Endothelial cell of umbilical vein (primary cell): ENCODE data around the gene NEURL1B. TPM values are rescaled to one million over a fixed set of nuclear protein-coding genes. Genes with fewer than 3 reads are reported as not detected.

Source experiments
- BruUV-seq: library from RNA; stranded (reverse); fragments of 400-500 nt; replicated peaks from 2 replicates; lab custom pipeline; 2021; lab: Mats Ljungman, UMichigan
- CTCF ChIA-PET: fragments of 300-600, 350-600 bp; sonication (Branson Sonifier 250); formaldehyde crosslinking; loops from one replicate; lab custom pipeline; 2021; ENCODE audit warnings: antibody characterized with exemption, inconsistent platforms; lab: Charles Lee
- POLR2A ChIA-PET: fragments of 300-600, 350-600 bp; sonication (Branson Sonifier 250); formaldehyde crosslinking; loops from one replicate; lab custom pipeline; 2021; ENCODE audit warnings: antibody characterized with exemption, inconsistent platforms; lab: Charles Lee
- DNase-seq: peaks from one replicate; pipeline ENCODE4 v3.0.0-alpha.2; 2011; ENCODE audit warnings: low read depth, low spot score
- FAIRE-seq: peaks from 2 replicates; lab custom pipeline; 2011; peaks lifted over from hg19 to GRCh38; lab: Jason Lieb, UNC
- H2AFZ ChIP-seq: 2 replicates; pipeline ENCODE4 v1.6.0; 2012; ENCODE audit warnings: low read depth, low read length, control low read depth, inconsistent platforms
- H3K27ac ChIP-seq: 2 replicates; pipeline ENCODE4 v1.5.1; 2011; ENCODE audit warnings: low read depth, mild to moderate bottlenecking, control low read depth, low read length, moderate library complexity; ENCODE audit not compliant: insufficient read depth
- H3K27me3 ChIP-seq, 2 experiments: 2 replicates each; pipeline versions ENCODE4 v1.6.0 to v1.6.1; 2011; ENCODE audit warnings: low read length in 2 of 2, mixed read lengths in 1 of 2; ENCODE audit not compliant: control insufficient read depth in 2 of 2, insufficient read depth in 2 of 2
- H3K36me3 ChIP-seq, 2 experiments: 2 replicates in 1 of 2; 3 replicates in 1 of 2; pipeline ENCODE4 v1.5.1; 2011; ENCODE audit warnings: low read length in 2 of 2, mild to moderate bottlenecking in 1 of 2, moderate library complexity in 1 of 2; ENCODE audit not compliant: control insufficient read depth in 2 of 2, insufficient read depth in 2 of 2; ENCODE audit errors: extremely low read depth in 1 of 2
- H3K4me1 ChIP-seq: 3 replicates; pipeline ENCODE4 v1.5.1; 2011; ENCODE audit warnings: mild to moderate bottlenecking, low read length; ENCODE audit not compliant: control insufficient read depth, insufficient read depth; ENCODE audit errors: extremely low read depth
- H3K4me2 ChIP-seq: 2 replicates; pipeline ENCODE4 v1.6.1; 2011; ENCODE audit warnings: low read length, control low read depth, mixed read lengths; ENCODE audit not compliant: insufficient read depth
- H3K4me3 ChIP-seq, 3 experiments: fragments of 200-600 bp in 1 of 3; sonication (generic), shearing (Covaris generic) in 1 of 3; replicated peaks in 1 of 3; 2 replicates each; pipeline ENCODE4 v1.5.1; 2011 to 2016; ENCODE audit warnings: control low read depth in 3 of 3, low read length in 3 of 3, mild to moderate bottlenecking in 2 of 3, inconsistent platforms in 1 of 3, low read depth in 1 of 3, moderate library complexity in 1 of 3; ENCODE audit not compliant: insufficient read depth in 1 of 3
- H3K79me2 ChIP-seq: 2 replicates; pipeline ENCODE4 v1.6.0; 2012; ENCODE audit warnings: low read length, inconsistent platforms; ENCODE audit not compliant: control insufficient read depth, insufficient read depth
- H3K9ac ChIP-seq: replicated peaks from 2 replicates; pipeline ENCODE3; 2011; ENCODE audit warnings: low read length, control low read depth; ENCODE audit not compliant: insufficient read depth; ENCODE audit errors: extremely low read depth
- H3K9me1 ChIP-seq: replicated peaks from 3 replicates; pipeline ENCODE4 v1.6.0; 2011; ENCODE audit warnings: mild to moderate bottlenecking, low read length; ENCODE audit not compliant: control insufficient read depth, insufficient read depth; ENCODE audit errors: extremely low read depth
- H3K9me3 ChIP-seq: replicated peaks from 2 replicates; pipeline ENCODE4 v1.5.1; 2012; ENCODE audit warnings: low read length, inconsistent platforms; ENCODE audit not compliant: control insufficient read depth, insufficient read depth
- H4K20me1 ChIP-seq: replicated peaks from 2 replicates; pipeline ENCODE3; 2011; ENCODE audit warnings: mild to moderate bottlenecking, low read length; ENCODE audit not compliant: control insufficient read depth, insufficient read depth; ENCODE audit errors: extremely low read depth
- EZH2 ChIP-seq: IDR thresholded peaks from 2 replicates; pipeline ENCODE4 v1.6.1; 2012; ENCODE audit warnings: borderline replicate concordance, low read depth, mild to moderate bottlenecking, moderate library complexity, low read length, inconsistent platforms; ENCODE audit not compliant: severe bottlenecking
- FOS ChIP-seq: IDR thresholded peaks from 2 replicates; pipeline ENCODE4 v1.6.1; 2011; ENCODE audit warnings: mild to moderate bottlenecking, low read length, moderate library complexity, borderline replicate concordance; ENCODE audit not compliant: insufficient read depth
- GATA2 ChIP-seq: IDR thresholded peaks from 2 replicates; pipeline ENCODE4 v1.7.0; 2011; ENCODE audit warnings: low read depth, mild to moderate bottlenecking, moderate library complexity, mixed read lengths, low read length; ENCODE audit not compliant: insufficient read length, insufficient read depth
- JUN ChIP-seq: IDR thresholded peaks from 2 replicates; pipeline ENCODE4 v1.6.1; 2011; ENCODE audit warnings: borderline replicate concordance, low read depth; ENCODE audit not compliant: insufficient read length, insufficient read depth
- MYC ChIP-seq: IDR thresholded peaks from one replicate; pipeline ENCODE4 v1.6.1; 2011; ENCODE audit warnings: mild to moderate bottlenecking, low read depth, low read length
- POLR2A ChIP-seq: IDR thresholded peaks from 2 replicates; pipeline ENCODE4 v1.6.1; 2012; ENCODE audit warnings: low read depth, mild to moderate bottlenecking, control low read depth, low read length
- POLR2AphosphoS5 ChIP-seq: IDR thresholded peaks from 2 replicates; pipeline ENCODE4 v1.6.1; 2012; ENCODE audit warnings: low read depth, mild to moderate bottlenecking, control low read depth, low read length, moderate library complexity; ENCODE audit not compliant: insufficient read depth
- dilution Hi-C: fragments of 300-500 bp; cut with MboI; formaldehyde crosslinking; loops from one replicate; pipeline ENCODE4 v1.15.0; 2019; ENCODE audit warnings: low sequenced_read_pairs; ENCODE audit not compliant: extremely low pct_ligation_motif_present
- intact Hi-C: fragments of 100-400 bp; cut with micrococcal nuclease; formaldehyde crosslinking; loops from one replicate; pipeline ENCODE4 v1.10.0; 2022
- polyA plus RNA-seq, 4 experiments: library from polyadenylated mRNA; depleted of rRNA in 3 of 4; stranded (reverse) in 3 of 4; unstranded in 1 of 4; fragments of >200 nt; gene quantifications; 2 replicates each; pipeline versions ENCODE4 v1.2.1 to v1.2.3, GENCODE V29; 2011 to 2012; ENCODE audit warnings: missing spikeins in 1 of 4
- total RNA-seq: library from RNA; stranded (reverse); gene quantifications from 2 replicates; pipeline ENCODE4 v1.2.3, GENCODE V29; 2021
- TF ChIP-seq, protein P1 (sequence below): IDR thresholded peaks from 2 replicates; pipeline ENCODE4 v1.6.1; 2011; ENCODE audit not compliant: insufficient read depth, insufficient read length
- TF ChIP-seq, protein P2 (sequence below), 2 donors: IDR thresholded peaks; 1 replicate in 1 of 2; 2 replicates in 1 of 2; pipeline ENCODE4 v1.5.1; 2011; ENCODE audit warnings: low read length in 2 of 2, mild to moderate bottlenecking in 2 of 2, moderate library complexity in 2 of 2, control low read depth in 1 of 2, inconsistent platforms in 1 of 2, low read depth in 1 of 2; ENCODE audit not compliant: insufficient read depth in 1 of 2; ENCODE audit errors: extremely low read depth in 1 of 2

Gene NEURL1B
- total and polyA plus RNA-seq, 2 donors (not counting 3 experiments of a cell fraction or from before 2014, with no cell fraction given), result 0.44 to 1.6 TPM

DNA sequence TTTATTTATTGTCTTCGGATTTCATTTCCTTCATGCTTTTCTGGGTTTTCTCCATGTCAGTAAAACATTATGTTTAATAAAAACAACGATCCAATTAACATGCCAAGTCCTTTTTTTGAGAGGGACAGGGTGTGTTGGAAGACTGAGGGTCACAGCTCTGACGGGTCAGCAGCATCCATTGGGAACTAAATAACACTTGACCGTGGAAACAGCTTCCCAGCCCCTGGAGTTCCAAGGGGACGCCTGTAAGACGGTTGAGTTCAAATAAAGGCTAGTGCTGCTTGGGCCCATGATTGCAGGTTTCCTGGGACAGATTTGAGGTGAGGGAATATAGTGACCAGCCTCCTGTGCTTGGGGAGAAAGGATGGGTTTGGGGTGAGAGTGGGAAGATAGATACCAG is 30.4 kb upstream of the NEURL1B start:
- Histone ChIP-seq H3K36me3 (no peaks in the 10 kb centered on the region), H3K79me2 (no peaks in the 10 kb centered on the region), H3K27me3 (peaks cover 0 to 5% of the 10 kb centered on the region in 2 experiments), H3K9ac (no peak overlapping the region), H3K4me1 (no peaks in the 10 kb centered on the region), H3K9me3 (no peaks in the 10 kb centered on the region), H2AFZ (no peak overlapping the region), H3K27ac (no peak overlapping the region), H3K4me3 (no peak overlapping the region), H4K20me1 (no peaks in the 10 kb centered on the region), H3K4me2 (no peak overlapping the region), H3K9me1 (no peaks in the 10 kb centered on the region)
- BruUV-seq, result no TSS peak
- intact Hi-C loops (no loop called here), dilution Hi-C loops (no loop called here)
- ChIA-PET POLR2A (no interaction called here), CTCF (no interaction called here)
- DNase-seq (no peak), FAIRE-seq (no peak)
- TF ChIP-seq POLR2AphosphoS5, result no peak
- TF ChIP-seq JUN, result no peak
- TF ChIP-seq, protein P1, sequence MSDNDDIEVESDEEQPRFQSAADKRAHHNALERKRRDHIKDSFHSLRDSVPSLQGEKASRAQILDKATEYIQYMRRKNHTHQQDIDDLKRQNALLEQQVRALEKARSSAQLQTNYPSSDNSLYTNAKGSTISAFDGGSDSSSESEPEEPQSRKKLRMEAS, result no peak
- no peak for TF ChIP-seq POLR2A
- TF ChIP-seq MYC, result no peak
- TF ChIP-seq FOS, result no peak
- TF ChIP-seq, protein P2, sequence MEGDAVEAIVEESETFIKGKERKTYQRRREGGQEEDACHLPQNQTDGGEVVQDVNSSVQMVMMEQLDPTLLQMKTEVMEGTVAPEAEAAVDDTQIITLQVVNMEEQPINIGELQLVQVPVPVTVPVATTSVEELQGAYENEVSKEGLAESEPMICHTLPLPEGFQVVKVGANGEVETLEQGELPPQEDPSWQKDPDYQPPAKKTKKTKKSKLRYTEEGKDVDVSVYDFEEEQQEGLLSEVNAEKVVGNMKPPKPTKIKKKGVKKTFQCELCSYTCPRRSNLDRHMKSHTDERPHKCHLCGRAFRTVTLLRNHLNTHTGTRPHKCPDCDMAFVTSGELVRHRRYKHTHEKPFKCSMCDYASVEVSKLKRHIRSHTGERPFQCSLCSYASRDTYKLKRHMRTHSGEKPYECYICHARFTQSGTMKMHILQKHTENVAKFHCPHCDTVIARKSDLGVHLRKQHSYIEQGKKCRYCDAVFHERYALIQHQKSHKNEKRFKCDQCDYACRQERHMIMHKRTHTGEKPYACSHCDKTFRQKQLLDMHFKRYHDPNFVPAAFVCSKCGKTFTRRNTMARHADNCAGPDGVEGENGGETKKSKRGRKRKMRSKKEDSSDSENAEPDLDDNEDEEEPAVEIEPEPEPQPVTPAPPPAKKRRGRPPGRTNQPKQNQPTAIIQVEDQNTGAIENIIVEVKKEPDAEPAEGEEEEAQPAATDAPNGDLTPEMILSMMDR (IDR thresholded peaks at IDR 0.05; ENCODE audit: extremely low read depth in 1 of 2, insufficient read depth in 1 of 2, low read depth in 1 of 2, low read length in 2 of 2), result no peak
- TF ChIP-seq GATA2, result no peak
- TF ChIP-seq EZH2, result no peak
